HG02973 (cell line): ENCODE results near the gene DNAJC17.

Source experiments
- ATAC-seq: cut with Tn5 transposase; IDR thresholded peaks from one replicate; pipeline ENCODE4 v1.9.1; 2021; ENCODE audit warnings: moderate library complexity; ENCODE audit not compliant: unreplicated experiment

Gene DNAJC17

GRCh38 chr15:40807028-40807887, at the start of gene DNAJC17, which contains the start of gene ZFYVE19:
TSS of gene DNAJC17 (minus strand) at chr15:40807473. CDS start at chr15:40807446, 27 bp downstream.
TSS of gene ZFYVE19 (plus strand) at chr15:40807089. CDS start at chr15:40807590, 501 bp downstream.
- peak; percentile 88 for ATAC-seq

- no peak for ATAC-seq
Observed at GRCh38 chr15:40856746-40857145, 49.5 kb upstream of the DNAJC17 start.

GRCh38 chr15:40855706-40856234, 48.5 kb upstream of the DNAJC17 start:
- no peak for ATAC-seq

- no peak for ATAC-seq
Observed at GRCh38 chr15:40854161-40854560, 46.9 kb upstream of the DNAJC17 start.

GRCh38 chr15:40853241-40853890, 46.1 kb upstream of the DNAJC17 start:
- no peak for ATAC-seq

GRCh38 chr15:40852529-40852928, 45.3 kb upstream of the DNAJC17 start:
- ATAC-seq: no peak

- ATAC-seq: no peak
Observed at GRCh38 chr15:40850576-40851112, 43.4 kb upstream of the DNAJC17 start.

- no peak for ATAC-seq
Observed at GRCh38 chr15:40847223-40847961, 40.1 kb upstream of the DNAJC17 start.

- ATAC-seq: no peak
Observed at GRCh38 chr15:40846841-40847222, 39.6 kb upstream of the DNAJC17 start.

- no peak for ATAC-seq
Observed at GRCh38 chr15:40845511-40846284, 38.4 kb upstream of the DNAJC17 start.

GRCh38 chr15:40845036-40845435, 37.8 kb upstream of the DNAJC17 start:
- no peak for ATAC-seq

- no peak for ATAC-seq
Observed at GRCh38 chr15:40844696-40845030, 37.4 kb upstream of the DNAJC17 start.

GRCh38 chr15:40843885-40844695, 36.8 kb upstream of the DNAJC17 start, which contains the start of gene SPINT1:
TSS of gene SPINT1 (plus strand) at chr15:40844048. CDS start at chr15:40844555, 507 bp downstream.
- ATAC-seq: no peak

GRCh38 chr15:40843261-40843884, 36.1 kb upstream of the DNAJC17 start:
- ATAC-seq: no peak

- no peak for ATAC-seq
Observed at GRCh38 chr15:40841741-40842140, 34.5 kb upstream of the DNAJC17 start.

GRCh38 chr15:40838756-40839155, 31.5 kb upstream of the DNAJC17 start:
- no peak for ATAC-seq

- no peak for ATAC-seq
Observed at GRCh38 chr15:40836020-40836419, 28.7 kb upstream of the DNAJC17 start.

GRCh38 chr15:40832903-40833302, 25.6 kb upstream of the DNAJC17 start:
- no peak for ATAC-seq

GRCh38 chr15:40831861-40832260, 24.6 kb upstream of the DNAJC17 start:
- no peak for ATAC-seq
